HG03520 (cell line): Measurements from ENCODE around the gene UCKL1.
"Not testable (repeated sequence)": the region's sequence is repeated elsewhere in the genome, so short reads cannot be mapped to it uniquely, and the experiment has no call there.

Experiments
- ATAC-seq: cut with Tn5 transposase; IDR thresholded peaks from one replicate; pipeline ENCODE4 v1.9.1; 2021; ENCODE audit warnings: mild to moderate bottlenecking, moderate library complexity; ENCODE audit not compliant: unreplicated experiment

UCKL1 gene

GRCh38 chr20:63972312-63973159 lies 16.3 kb upstream of the UCKL1 start:
- no peak for ATAC-seq

DNA sequence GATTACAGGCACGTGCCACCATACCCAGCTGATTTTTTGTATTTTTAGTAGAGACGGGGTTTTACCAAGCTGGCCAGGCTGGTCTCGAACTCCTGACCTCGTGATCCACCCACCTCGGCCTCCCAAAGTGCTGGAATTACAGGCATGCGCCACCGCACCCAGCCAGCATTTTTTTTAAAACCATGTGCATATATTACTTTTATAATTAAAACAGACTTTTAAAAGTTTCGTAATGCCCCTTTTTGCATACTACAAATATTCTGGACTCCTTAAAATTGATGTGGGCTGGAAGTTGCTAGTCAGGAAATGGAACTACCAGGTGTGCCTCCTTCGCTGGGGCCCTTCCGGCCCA lies 15.7 kb upstream of the UCKL1 start:
- not testable (repeated sequence) for ATAC-seq

DNA sequence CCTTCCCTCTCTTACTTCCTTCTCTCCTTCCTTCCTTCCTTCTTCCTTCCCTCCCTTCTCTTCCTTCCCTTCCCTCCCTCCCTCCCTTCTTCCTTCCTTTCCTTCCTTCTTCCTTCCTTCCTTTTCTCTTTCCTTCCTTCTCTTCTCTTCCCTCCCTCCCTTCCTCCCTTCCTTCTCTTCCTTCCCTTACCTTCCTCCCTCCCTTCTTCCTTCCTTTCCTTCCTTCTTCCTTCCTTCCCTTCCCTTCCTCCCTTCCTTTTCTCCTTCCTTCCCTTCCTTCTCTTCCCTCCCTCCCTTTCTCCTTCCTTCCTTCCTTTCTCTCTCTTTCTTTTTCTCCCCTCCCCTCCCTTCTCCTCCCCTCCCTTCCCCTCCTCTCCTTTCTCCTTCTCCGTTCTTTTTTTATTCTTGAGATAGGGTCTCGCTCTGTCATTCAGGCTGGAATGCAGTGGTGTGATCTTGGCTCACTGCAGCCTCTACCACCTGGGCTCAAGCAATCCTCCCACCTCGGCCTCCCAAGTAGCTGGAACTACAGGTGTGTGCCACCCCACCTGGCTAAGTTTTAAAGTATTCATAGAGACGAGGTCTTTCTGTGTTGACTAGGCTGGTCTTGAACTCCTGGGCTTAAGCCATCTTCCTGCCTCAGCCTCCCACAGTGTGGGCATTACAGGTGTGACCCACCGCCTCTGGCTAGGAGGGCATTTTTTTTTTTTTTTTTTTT lies 14.7 kb upstream of the UCKL1 start:
- no peak for ATAC-seq

GRCh38 chr20:63969838-63970713 lies 13.9 kb upstream of the UCKL1 start, which contains the start of gene ZNF512B:
Gene ZNF512B, minus strand, starts transcription at chr20:63969930. Its CDS starts 1,980 bp downstream, at chr20:63967950.
- no peak for ATAC-seq

- ATAC-seq: no peak
These were observed 12.9 kb upstream of the UCKL1 start for GRCh38 chr20:63968928-63969760.

GRCh38 chr20:63968136-63968927 lies 12.1 kb upstream of the UCKL1 start:
- no peak for ATAC-seq

DNA sequence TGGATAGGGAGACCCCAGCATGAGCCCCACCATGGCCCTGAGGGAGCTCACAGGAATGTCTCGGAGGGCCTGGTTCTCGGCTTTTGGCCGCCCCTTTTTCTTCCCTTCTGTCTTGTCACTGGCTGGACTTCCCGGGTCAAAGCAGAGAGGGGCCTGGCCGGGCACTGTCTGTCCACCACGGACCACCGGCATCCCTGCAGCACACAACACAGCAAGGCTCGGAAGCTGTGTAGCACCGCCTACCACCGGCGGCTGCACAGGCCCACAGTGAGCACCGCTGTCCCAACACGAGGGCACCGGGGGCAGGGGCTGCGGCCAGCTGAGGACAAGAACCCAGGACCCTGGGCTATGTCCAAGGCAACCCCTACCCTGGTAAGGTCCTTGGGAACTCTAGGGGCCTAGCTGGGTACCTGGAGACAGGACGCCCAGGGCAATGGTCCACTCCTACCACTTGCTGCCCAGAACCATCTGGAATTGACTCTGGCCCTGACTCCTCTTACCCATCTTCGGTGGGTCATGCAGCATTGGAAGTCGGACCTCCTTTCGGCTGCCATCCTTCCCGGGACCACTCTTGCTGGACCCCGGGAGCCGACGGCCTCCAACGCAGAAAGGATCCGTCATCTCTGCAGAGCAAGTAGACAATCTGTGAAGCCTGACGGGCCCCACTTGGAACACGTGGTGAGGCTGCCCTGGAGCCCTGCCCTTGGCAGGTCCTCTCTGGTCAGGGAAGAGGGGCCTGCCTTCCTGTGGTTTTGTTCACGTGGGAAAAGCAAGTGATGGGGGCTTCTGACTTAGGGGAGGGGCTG lies 11.3 kb upstream of the UCKL1 start:
- ATAC-seq: no peak

GRCh38 chr20:63966944-63967322 lies 10.7 kb upstream of the UCKL1 start:
- ATAC-seq: no peak

DNA sequence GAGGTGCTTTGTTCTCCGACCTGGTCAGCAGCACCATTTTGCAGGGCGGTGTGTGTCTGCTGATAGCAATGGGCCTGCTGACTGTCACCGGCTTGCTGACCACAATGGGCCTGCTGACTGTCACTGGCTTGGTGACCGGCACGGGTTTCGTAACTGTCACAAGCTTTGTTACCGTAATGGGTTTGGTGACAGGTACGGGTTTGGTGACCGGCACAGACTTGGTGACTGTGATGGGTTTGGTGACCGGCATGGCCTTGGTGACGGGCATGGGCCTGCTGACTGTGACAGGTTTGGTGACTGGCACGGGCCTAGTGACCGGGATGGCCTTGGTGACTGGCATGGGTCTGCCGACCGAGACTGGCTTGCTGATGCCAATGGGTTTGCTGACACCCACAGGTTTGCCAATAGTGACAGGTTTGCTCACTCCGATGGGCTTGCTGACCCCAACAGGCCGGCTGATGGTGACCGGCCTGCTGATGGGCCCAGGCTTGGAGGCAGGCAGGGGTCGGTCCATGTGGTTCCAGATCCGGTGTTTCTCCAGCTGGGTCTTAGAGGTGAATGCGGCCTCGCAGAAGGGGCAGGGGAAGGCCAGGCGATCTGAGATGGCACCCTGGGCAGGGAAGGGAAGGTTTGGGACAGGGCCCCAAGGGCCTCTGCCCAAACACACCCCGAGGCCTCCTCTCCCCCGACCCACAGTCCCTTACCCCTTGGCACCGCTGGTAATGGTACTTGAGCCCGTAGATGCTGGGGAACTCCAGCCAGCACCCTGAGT lies 10.1 kb upstream of the UCKL1 start:
- no peak for ATAC-seq

DNA sequence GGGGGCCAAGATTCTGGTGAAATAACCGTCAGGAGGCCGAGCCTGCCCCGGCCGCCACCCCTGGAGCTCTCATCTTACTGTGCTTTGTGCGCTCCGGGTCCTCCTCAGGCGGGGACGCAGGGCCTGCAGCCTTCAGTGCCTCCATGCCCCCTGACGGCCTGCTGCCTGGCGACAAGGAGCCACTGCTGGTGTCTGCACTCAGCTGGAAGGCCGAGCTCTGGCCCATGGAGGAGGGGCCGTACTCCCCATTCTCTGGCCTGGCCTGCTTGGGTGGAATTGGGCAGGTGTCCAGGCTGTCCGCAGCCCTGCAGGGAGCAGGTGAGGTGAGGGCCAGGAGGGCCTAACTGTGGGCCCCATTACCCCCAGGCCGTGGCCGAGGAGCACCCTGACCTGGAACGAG lies 8.2 kb upstream of the UCKL1 start:
- ATAC-seq: no peak

GRCh38 chr20:63963784-63964301 lies 7.6 kb upstream of the UCKL1 start:
- no peak for ATAC-seq

DNA sequence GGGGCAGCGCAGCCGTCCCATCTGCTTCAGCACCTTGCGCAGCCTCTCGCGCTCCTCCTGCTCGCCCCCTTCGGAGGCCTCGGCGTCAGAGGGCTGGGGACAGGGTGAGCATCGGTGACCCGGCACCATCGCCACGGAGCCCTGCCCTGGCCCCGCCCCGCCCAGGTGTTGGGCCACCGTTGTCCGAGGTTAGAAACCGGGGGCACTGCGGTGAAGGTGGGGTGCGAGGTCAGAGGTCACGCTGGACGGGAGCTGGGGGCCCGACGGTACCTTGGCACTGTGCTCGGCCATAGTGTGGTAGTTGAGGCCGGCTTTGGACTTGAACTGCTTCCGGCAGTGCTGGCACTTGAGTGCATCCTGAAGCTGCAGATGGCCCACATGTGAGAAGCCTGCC lies 7.1 kb upstream of the UCKL1 start:
- ATAC-seq: no peak

DNA sequence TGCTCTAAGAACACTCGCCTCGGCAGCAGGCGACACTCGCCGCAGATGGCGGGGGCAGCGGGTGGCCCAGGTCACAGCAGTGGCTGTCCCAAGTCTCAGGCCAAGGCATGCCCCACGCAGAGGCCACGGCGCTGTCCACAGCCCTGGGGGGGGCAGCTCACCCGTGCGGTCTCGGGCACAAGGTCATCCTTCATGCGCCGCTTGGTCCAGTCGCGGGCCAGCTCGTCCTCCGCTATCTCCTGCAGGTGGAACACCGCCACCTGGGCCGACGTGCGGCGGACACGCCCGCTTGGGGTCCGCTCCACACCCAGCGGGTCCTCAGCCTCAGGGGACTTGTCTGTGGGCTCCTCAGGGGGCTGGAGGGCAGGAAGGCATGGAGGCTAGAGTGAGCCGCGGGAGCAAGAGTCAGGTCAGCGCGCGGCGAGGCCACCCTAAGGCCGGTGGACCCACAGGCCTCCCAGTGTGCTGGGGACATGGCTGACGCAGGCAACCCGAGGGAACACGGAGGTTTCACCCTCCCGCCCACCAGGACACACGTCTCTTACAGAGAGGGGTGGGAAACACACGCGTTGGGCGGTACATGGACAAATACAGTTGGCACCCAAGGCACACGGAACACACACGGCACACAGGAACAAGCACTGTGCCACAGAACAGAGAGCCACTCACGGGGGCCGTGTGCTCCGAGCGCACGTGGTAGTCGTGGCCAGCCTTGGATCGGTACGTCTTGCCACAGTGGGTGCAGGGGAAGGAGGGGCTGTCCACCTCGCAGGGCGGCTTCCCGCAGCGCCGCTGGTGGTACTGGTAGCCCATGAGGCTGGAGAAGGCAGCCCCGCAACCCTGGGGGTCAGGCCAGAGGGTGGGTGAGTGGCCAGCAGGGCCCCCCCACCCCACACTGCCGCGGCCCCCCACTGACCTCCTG lies 6.5 kb upstream of the UCKL1 start:
- ATAC-seq: no peak

- ATAC-seq: no peak
These were observed 5.6 kb upstream of the UCKL1 start for GRCh38 chr20:63961664-63962425.

DNA sequence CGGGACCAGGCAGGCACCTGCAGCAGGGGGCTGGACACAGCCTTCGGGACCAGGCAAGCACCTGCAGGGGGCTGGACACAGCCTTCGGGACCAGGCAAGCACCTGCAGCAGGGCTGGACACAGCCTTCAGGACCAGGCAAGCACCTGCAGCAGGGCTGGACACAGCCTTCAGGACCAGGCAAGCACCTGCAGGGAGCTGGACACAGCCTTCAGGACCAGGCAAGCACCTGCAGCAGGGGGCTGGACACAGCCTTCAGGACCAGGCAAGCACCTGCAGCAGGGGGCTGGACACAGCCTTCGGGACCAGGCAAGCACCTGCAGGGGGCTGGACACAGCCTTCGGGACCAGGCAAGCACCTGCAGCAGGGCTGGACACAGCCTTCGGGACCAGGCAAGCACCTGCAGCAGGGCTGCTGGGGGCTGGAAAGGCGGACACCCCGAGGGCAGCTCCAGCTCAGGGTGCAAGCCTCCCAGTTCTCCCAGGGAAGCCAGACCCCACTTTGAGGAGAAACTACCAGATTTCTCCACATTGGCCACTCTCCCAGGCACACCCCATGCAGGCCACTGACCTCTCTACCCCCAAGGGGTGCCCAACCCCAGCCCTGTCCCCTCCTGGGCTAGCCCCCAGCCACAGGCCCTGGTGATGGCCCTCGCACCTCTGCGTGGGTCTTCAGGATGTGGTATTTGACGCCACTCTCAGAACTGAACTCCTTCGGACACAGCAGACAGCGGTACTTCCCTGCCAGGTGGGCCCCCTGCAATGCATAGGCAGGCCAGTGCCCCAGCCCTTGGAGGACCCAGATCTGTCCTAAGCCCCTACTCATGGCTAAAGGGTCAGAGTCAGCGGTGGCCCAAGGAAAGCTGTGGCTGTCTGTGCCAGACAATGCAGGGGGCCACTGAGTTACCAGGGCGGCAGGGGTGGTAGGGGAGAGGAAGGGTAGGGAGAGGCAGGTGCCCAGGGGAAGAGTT lies 4.7 kb upstream of the UCKL1 start:
- not testable (repeated sequence) for ATAC-seq
